HG03565 (cell line): Measurements from ENCODE around the gene ITGAL.

ENCODE experiments used
- ATAC-seq: cut with Tn5 transposase; IDR thresholded peaks from one replicate; pipeline ENCODE4 v1.9.1; 2021; ENCODE audit warnings: mild to moderate bottlenecking, moderate library complexity; ENCODE audit not compliant: unreplicated experiment

The ITGAL gene

DNA sequence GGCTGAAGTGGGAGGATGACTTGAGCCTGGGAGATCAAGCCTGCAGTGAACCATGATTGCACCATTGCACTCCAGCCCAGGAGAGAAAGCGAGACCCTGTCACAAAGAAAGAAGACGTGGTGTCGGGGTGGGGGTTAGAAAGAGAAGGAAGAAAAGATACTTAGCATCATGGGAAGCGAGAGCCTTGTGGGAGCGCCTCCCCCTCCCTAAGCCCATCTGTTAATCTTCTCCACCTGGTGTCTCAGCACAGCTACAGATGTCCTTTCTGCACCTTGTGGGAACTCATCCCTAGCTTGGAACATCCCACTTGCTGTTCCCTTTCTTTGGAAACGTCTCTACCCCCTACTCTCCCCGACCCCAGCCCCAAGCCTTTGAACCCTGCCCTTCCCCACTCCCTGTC, 93.0 kb downstream of the ITGAL start:
- ATAC-seq, result no peak

DNA sequence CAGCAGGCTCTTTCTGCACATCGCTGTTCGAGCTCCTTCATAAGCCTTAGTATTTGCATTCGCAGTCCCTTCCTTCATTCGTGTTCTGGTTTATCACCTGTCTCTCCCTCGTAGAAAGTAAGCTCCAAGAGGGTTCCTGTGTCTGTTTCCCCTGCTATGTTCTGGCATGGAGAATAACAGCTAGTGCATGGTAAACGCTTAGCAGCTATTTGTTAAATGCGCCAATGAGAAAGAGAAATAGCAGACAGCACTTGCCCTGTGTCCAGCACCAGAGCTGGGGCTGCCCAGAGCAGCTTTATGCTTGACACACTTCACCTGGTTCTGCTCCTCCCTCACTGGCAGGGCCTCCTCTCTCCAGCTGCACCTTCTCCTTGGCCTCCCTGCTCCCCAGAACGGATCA, 93.4 kb downstream of the ITGAL start:
- no peak for ATAC-seq

DNA sequence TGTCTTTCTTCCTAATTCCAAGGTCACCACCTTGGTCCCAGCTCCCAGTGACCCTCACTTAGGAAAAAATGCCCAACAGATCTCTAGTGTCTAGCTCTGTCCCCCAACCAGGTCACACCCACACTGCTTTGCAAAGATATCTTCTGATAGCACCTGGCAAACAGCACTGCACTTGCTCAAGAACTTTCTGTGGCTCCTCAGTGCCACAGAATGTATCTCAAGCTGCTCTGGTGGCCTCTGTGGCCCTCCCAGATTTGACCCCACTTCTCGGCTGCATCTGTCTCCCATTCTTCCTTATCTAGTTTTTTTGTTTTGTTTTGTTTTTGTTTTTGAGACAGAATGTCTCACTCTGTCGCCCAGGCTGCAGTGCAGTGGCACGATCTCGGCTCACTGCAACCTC, 94.0 kb downstream of the ITGAL start:
- ATAC-seq, result no peak

DNA sequence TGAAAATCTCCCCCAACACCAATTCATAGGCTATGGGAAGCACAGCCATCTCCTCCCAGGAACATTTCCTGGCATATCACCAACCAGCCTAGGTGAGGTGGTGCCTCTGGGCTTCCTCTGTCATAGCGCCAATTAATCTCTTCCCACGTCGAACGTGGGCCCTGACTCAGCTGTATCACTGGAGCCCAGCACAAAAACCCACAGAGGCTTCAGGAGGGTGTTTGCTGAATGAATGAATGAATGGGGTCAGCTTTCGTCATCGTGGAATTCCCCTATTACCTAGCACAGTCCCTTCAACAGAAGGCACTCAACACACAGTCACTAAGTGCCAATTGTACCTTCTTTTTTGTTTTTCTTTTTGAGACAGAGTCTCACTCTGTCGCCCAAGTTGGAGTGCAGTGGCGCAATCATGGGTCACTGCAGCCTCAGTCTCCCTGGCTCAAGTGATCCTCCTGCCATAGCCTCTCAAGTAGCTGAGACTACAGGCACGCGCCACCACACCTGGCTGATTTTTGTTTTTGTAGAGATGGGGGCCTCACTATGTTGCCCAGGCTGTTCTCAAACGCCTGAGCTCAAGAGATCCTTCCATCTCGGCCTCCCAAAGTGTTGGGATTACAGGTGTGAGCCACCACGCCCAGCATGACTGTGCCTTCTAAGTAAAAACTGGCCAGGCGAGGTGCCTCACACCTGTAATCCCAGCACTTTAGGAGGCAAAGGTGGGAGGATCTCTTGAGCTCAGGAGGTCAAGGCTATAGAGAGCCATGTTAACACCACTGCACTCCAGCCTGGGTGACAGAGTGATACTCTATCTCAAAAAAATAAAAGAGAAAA, 94.8 kb downstream of the ITGAL start:
- ATAC-seq, result no peak

DNA sequence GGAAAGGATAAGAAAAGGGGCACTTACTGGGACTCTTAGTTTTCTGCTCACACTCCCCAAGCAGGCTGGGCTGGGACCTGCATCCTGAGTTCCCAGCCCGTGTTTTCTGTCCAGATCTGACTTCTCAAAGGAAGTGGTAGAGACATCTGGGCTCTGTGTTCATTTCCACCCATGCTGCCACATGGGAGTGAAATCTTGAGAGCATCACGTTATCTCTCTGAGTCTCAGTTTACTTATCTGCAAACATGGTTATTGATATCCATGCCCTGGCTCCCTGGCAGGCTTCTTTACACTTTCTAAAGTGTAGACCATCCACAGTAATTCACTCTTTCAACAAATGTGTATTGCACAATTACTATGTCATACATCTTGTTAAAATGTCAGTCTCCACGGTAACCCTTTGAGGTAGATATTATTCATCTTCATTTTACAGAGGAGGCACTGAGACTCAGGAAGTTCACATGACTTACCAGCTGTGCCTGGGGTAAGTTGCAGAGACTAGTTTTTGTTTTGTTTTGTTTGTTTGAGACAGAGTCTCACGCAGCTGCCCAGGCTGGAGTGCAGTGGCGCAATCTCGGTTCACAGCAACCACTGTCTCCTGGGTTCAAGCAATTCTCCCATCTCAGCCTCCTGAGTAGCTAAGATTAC, 95.6 kb downstream of the ITGAL start:
- no peak for ATAC-seq

DNA sequence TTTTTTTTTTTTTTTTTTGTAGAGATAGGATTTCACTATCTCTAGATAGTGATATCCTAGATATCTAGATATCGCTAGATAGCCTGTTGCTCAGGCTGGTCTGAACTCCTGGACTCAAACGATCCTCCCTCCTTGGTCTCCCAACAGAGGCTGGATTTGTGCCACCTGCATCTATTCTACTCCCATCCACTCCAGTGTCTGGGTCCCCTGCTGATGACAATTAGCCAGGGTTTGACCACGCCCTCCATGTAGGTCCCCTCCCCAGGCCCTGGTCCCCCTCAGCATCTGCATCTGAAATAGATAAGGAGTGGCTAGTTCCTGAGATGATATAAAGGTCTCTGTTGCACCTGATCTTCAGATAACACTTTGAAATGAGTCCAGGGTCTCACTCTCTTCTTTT, 96.7 kb downstream of the ITGAL start:
- no peak for ATAC-seq

DNA sequence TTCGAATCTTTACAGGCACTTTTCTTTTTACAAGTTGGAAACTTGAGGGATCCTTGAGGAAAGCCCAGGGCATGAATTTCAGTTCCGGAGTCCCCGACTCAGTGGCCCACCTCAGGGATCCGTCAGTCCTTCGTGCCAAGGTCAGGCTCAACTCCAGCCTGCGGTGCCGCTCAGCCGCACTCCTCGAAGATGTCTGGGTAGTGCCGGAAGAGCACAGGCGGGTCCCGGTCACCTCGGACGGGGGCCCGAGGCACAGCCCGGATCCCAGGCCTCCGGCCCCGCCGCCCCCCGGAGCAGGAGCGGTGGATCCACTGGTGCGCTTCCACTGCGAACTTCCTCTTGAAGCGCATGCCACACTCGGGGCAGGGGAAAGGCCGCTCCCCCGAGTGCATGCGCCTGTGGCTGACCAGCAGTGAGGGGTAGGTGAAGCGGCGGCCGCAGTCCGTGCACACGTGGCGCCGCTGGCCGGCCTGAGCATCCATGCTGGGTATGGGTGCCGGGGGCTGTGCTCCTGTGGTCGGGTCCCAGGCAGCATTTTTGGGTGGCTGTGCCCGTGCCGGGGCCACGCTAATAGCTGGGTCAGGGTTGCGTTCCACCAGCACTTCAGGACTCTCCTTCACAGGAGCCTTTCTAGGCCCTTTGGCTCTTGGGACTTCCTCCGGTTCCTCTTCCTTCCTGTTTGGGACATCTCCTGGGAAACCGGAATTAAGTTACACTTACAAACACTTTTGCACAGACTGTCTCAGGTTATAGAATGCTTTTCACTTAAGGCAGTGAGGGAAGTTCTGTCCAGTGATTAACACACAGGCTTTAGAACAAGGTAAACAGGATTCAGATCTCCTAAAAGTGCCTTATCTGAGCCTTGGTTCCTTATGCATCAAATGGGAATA, 97.4 kb downstream of the ITGAL start:
- no peak for ATAC-seq

DNA sequence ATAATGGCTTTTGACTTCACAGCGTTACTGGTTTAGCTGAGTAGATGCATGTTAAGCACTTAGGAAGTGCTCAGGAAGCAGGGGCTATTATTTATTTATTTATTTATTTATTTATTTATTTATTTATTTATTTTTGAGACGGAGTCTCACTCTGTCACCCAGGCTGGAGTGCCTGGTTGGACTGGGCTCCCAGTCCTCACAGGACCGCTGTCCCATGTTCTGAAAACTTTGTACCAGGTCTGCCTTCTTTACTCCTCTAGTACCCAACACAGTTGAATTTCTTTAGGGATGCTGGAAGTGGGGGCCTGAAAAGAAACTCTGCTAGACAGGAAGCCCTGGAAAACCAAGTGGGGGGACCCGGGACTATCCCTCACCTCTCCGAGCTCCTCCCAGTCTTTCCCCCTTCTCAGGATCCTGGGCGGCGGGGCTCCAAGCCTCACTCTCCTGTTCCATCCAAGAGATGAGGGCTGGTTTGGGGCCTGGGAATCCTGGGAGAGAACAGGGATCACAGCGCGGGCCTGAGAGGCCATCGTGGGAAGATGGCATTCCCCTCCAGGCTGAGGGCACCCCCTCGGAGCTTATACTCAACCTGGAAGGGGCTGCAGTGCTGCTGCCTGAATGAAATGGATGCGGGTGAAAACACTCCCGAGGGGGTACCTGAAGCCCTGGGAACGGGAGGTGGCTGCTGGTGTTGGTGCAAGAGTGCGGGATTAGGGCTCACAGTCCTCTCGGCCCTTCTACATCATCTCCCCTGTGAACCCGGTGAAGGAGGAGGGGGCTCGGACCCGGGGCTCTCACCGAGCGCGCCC, 98.3 kb downstream of the ITGAL start:
- no peak for ATAC-seq

DNA sequence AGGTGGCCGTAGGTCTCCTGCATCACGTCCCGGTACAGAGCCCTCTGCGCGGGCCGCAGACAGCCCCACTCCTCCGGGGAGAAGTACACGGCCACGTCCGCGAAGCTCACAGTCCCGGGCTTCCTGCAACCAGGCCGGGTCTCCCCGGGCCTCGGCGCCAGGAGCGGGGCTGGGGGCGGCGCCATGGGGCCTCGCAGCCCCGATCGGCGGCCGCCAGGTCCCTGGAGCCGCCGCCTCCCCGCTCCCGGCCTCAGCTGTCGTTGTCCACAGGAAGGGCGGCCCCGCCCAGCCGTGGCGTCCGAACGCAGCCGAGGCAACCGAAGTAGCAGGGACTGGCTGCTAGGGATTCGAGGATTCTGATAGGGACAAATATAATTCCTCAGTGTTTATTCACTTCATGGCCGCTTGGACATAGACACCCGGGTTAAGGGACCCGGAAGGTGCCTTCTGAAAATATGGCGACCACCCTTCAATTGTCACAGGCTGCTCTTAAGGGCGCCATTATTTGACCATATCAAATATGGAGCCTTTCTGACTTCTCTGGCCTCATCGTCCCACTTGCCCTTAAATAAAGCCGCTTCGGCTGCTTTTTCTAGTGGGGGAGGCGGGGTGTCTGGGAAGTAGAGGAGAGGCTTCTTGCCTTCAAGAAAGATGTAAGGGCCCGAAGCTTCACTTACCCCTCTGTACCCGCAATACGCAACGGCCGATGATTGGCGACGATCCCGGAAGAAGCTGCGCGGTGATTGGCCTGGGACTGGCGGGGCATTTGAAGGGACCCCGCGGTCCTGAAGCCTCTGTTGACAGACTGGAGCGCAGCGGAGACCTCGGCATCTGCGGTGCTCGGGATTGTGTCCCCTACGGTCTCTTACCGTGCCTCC, 99.1 kb downstream of the ITGAL start, which contains the start of gene ZNF688:
ZNF688 (minus strand) TSS at position 270 of the 878 bp plus-strand sequence; CDS start at position 185, 85 bp downstream.
- ATAC-seq, result peak; percentile 52
